Brain microvascular endothelial cell (primary cell): ENCODE data around the gene SLC44A5.
"Not testable (repeated sequence)": the region's sequence is repeated elsewhere in the genome, so short reads cannot be mapped to it uniquely, and the experiment has no call there.

ENCODE experiments used
- DNase-seq: peaks from one replicate; pipeline ENCODE4 v3.0.0-alpha.2; 2020
- H3K27ac ChIP-seq: fragments of 250-450 bp; sonication (Bioruptor Pico); 2 replicates; pipeline ENCODE4 v1.5.1; 2020; ENCODE audit warnings: mild to moderate bottlenecking, moderate library complexity
- H3K27me3 ChIP-seq: fragments of 250-450 bp; sonication (Bioruptor Pico); replicated peaks from 2 replicates; pipeline ENCODE4 v1.5.1; 2020; ENCODE audit warnings: mild to moderate bottlenecking
- H3K36me3 ChIP-seq: fragments of 250-450 bp; sonication (Bioruptor Pico); replicated peaks from 2 replicates; pipeline ENCODE4 v1.5.1; 2020; ENCODE audit warnings: mild to moderate bottlenecking
- H3K4me3 ChIP-seq: 2 replicates; pipeline ENCODE4 v1.5.1; 2011; ENCODE audit warnings: low read depth, mild to moderate bottlenecking, control low read depth, low read length, moderate library complexity
- in situ Hi-C: cut with HindIII; loops from 2 replicates; pipeline ENCODE4 v1.10.0; 2017; ENCODE audit warnings: low sequenced_read_pairs, low pct_ligation_motif_present
- TF ChIP-seq, protein P1 (sequence below): IDR thresholded peaks from 2 replicates; pipeline ENCODE4 v1.5.1; 2011; ENCODE audit warnings: low read depth, mild to moderate bottlenecking, moderate library complexity, low read length, control low read depth, inconsistent platforms; ENCODE audit errors: missing control alignments

The SLC44A5 gene

GRCh38 chr1:75611014-75611413, at the start of gene SLC44A5:
TSS of gene SLC44A5 (minus strand) at chr1:75611114. CDS start at chr1:75541447, 69,667 bp downstream.
- TF ChIP-seq, protein P1, sequence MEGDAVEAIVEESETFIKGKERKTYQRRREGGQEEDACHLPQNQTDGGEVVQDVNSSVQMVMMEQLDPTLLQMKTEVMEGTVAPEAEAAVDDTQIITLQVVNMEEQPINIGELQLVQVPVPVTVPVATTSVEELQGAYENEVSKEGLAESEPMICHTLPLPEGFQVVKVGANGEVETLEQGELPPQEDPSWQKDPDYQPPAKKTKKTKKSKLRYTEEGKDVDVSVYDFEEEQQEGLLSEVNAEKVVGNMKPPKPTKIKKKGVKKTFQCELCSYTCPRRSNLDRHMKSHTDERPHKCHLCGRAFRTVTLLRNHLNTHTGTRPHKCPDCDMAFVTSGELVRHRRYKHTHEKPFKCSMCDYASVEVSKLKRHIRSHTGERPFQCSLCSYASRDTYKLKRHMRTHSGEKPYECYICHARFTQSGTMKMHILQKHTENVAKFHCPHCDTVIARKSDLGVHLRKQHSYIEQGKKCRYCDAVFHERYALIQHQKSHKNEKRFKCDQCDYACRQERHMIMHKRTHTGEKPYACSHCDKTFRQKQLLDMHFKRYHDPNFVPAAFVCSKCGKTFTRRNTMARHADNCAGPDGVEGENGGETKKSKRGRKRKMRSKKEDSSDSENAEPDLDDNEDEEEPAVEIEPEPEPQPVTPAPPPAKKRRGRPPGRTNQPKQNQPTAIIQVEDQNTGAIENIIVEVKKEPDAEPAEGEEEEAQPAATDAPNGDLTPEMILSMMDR = no peak
- in situ Hi-C loops = no loop called here

GRCh38 chr1:75655931-75656330, 45.0 kb upstream of the SLC44A5 start:
- in situ Hi-C loops = no loop called here
- Histone ChIP-seq H3K36me3 (no peaks in the 10 kb centered on the region), H3K4me3 (no peak overlapping the region), H3K27me3 (no peaks in the 10 kb centered on the region), H3K27ac (no peak overlapping the region)
- no peak for DNase-seq
- TF ChIP-seq, protein P1 = no peak

More at GRCh38 chr1:75611014-75611413, at the start of gene SLC44A5:
- H3K36me3 ChIP-seq = no peaks in the 10 kb centered on the region
- no peak within 1 kb of the TSS for H3K27ac ChIP-seq
- DNase-seq = no peak
- H3K4me3 ChIP-seq = no peak within 1 kb of the TSS
- H3K27me3 ChIP-seq = peaks cover 15% of the 10 kb centered on the region

DNA sequence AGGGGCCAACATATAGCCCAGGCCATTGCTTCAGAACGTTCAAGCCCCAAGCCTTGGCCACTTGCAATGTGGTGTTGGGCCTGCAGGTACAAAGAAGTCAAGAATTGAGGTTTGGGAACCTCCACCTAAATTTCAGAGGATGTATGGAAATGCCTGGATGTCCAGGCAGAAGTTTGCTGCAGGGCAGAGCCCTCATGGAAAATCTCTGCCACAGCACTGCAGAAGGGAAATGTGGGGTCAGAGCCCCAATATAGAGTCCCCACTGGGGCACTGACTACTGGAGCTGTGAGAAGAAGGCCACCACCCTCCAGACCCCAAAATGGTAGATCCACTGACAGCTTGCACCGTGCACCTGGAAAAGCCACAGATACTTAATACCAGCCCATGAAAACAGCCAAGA, 36.3 kb upstream of the SLC44A5 start:
- H3K4me3 ChIP-seq, H3K27me3 ChIP-seq, H3K36me3 ChIP-seq, H3K27ac ChIP-seq, in situ Hi-C loops, DNase-seq: not testable (repeated sequence)

DNA sequence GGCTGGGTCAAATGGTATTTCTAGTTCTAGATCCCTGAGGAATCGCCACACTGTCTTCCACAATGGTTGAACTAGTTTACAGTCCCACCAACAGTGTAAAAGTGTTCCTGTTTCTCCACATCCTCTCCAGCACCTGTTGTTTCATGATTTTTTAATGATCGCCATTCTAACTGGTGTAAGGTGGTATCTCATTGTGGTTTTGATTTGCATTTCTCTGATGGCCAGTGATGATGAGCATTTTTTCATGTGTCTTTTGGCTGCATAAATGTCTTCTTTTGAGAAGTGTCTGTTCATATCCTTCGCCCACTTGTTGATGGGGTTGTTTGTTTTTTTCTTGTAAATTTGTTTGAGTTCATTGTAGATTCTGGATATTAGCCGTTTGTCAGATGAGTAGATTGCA, 34.2 kb upstream of the SLC44A5 start:
- H3K27ac ChIP-seq, in situ Hi-C loops, H3K27me3 ChIP-seq, H3K4me3 ChIP-seq, H3K36me3 ChIP-seq, DNase-seq: not testable (repeated sequence)

DNA sequence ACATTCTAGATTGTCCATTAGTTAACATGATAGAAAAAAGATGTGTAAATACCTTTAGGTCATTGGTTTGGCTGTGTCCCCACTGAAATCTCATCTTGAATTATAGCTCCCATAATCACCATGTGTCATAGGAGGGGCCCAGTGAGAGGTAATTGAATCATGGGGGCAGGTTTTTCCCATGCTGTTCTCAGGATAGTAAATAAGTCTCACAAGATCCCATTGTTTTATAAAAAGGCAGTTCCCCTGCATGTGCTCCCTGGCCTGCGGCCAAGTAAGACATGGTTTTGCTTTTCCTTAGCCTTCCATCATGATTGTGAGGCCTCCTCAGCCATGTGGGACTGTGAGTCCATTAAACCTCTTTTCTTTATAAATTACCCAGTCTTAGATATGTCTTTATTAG, 32.5 kb upstream of the SLC44A5 start:
- Histone ChIP-seq H3K27me3 (no peaks in the 10 kb centered on the region), H3K27ac (no peak overlapping the region), H3K4me3 (no peak overlapping the region), H3K36me3 (no peaks in the 10 kb centered on the region)
- TF ChIP-seq, protein P1 = no peak
- DNase-seq = no peak
- in situ Hi-C loops = no loop called here

GRCh38 chr1:75641325-75641724, 30.4 kb upstream of the SLC44A5 start:
- TF ChIP-seq, protein P1 = no peak
- H3K36me3 ChIP-seq = no peaks in the 10 kb centered on the region
- no peak for DNase-seq
- in situ Hi-C loops = no loop called here
- H3K4me3 ChIP-seq = no peak overlapping the region
- H3K27ac ChIP-seq = no peak overlapping the region
- no peaks in the 10 kb centered on the region for H3K27me3 ChIP-seq

GRCh38 chr1:75640137-75640536, 29.2 kb upstream of the SLC44A5 start:
- TF ChIP-seq, protein P1 = no peak
- no peak overlapping the region for H3K27ac ChIP-seq
- DNase-seq = no peak
- H3K27me3 ChIP-seq = no peaks in the 10 kb centered on the region
- no peak overlapping the region for H3K4me3 ChIP-seq
- in situ Hi-C loops = no loop called here
- no peaks in the 10 kb centered on the region for H3K36me3 ChIP-seq
